GM12892 (cell line): ENCODE measurements around the gene MTPN.

Experiments
- POLR2A ChIP-seq: IDR thresholded peaks from 2 replicates; pipeline ENCODE4 v1.6.1; 2011; ENCODE audit warnings: low read depth, low read length, control low read depth
- TAF1 ChIP-seq: IDR thresholded peaks from 2 replicates; pipeline ENCODE4 v1.6.1; 2011; ENCODE audit warnings: low read depth, mild to moderate bottlenecking, control low read depth, low read length, borderline replicate concordance

DNA sequence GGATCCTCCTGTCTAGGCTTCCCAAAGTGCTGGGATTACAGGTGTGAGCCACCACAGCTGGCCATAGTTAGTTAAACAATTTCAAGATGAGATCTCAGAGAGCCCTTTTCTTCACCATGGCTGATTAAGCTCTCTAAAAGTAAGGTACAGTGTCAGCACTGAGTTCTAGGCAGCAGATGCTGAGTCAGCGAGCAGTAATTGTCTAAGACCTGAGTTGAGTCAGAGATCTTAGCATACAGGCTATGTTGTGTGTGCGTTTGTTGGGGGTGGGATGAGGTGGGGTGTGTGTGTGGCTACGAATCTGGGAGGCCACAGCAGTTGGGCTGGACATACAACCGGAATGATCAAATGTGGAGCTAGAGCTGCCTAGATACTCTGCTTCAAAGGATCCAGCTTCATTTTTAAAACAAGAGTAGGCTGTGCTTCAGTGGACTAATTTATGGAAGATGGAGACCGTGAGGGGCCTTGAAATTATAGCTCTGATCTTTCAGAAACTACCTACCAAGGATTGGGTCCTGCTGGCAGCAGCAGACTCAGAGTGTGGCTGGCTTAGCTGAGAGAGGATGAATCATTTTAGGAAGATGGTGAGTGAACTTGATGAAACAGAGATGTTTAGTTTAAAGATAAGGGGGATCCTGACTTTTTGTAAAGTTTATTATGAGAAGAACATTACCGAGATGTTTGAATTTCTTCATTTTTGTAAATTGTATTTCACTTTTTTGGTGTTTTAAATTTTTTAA, 17.5 kb upstream of the MTPN start:
- no peak for TF ChIP-seq TAF1
- no peak for TF ChIP-seq POLR2A
